ENCODE measurements around the gene GRIPAP1.

The GRIPAP1 gene

GRCh38 chrX:48924270-48924669, 77.8 kb downstream of the GRIPAP1 start:
- H3K27ac ChIP-seq = no peak overlapping the region
- H3K9me3 ChIP-seq (ENCODE audit: control insufficient read depth, low read length) = no peaks in the 10 kb centered on the region
- no peak overlapping the region for H3K4me3 ChIP-seq (ENCODE audit: low read depth, low read length)
- no peak overlapping the region for H3K4me2 ChIP-seq (ENCODE audit: low read length)
- H3K79me2 ChIP-seq = no peaks in the 10 kb centered on the region
- H3K9ac ChIP-seq = no peak overlapping the region
- H3K4me1 ChIP-seq = peaks cover 3% of the 10 kb centered on the region
- H2AFZ ChIP-seq = no peak overlapping the region
- TF ChIP-seq CTCF (IDR thresholded peaks at IDR 0.05) = no peak
- H3K27me3 ChIP-seq (ENCODE audit: control insufficient read depth, insufficient read depth, low read length) = no peaks in the 10 kb centered on the region
- H3K36me3 ChIP-seq (ENCODE audit: control insufficient read depth, insufficient read depth, low read length) = no peaks in the 10 kb centered on the region

- no peak for TF ChIP-seq CTCF (IDR thresholded peaks at IDR 0.05)
- H3K9me3 ChIP-seq (ENCODE audit: control insufficient read depth, low read length) = no peaks in the 10 kb centered on the region
- no peak overlapping the region for H3K27ac ChIP-seq
Observed at GRCh38 chrX:48923771-48924170, 78.3 kb downstream of the GRIPAP1 start.

More at GRCh38 chrX:48923771-48924170, 78.3 kb downstream of the GRIPAP1 start:
- H3K9ac ChIP-seq = no peak overlapping the region
- no peaks in the 10 kb centered on the region for H3K27me3 ChIP-seq (ENCODE audit: control insufficient read depth, insufficient read depth, low read length)
- no peaks in the 10 kb centered on the region for H3K79me2 ChIP-seq
- H3K36me3 ChIP-seq (ENCODE audit: control insufficient read depth, insufficient read depth, low read length) = no peaks in the 10 kb centered on the region
- H3K4me2 ChIP-seq (ENCODE audit: low read length) = no peak overlapping the region
- peaks cover 3% of the 10 kb centered on the region for H3K4me1 ChIP-seq
- no peak overlapping the region for H3K4me3 ChIP-seq (ENCODE audit: low read depth, low read length)
- H2AFZ ChIP-seq = no peak overlapping the region
